K562 (cell line): ENCODE measurements around the gene IGSF8. TPM values are rescaled to one million over a fixed set of nuclear protein-coding genes. Genes with fewer than 3 reads are reported as not detected.

ENCODE experiments used
- ATAC-seq: fragments of 200-7000 bp; cut with Tn5 transposase; 3 replicates; pipeline ENCODE4 v1.9.1; 2020; ENCODE audit warnings: moderate library complexity
- BruUV-seq: library from RNA; stranded (reverse); fragments of 400-500 nt; replicated peaks from 2 replicates; lab custom pipeline; 2021; lab: Mats Ljungman, UMichigan
- CTCF ChIA-PET: fragments of 300-600 bp; formaldehyde crosslinking; extraction: SDS; loops from one replicate; lab custom pipeline; 2021; ENCODE audit warnings: low intra/inter-chr PET ratio; lab: Yijun Ruan, JAX
- POLR2A ChIA-PET: fragments of 300-600, 350-650 bp; sonication (Branson Sonifier 250); formaldehyde crosslinking; extraction: SDS; loops from one replicate; lab custom pipeline; 2021; ENCODE audit warnings: antibody characterized with exemption, inconsistent platforms; lab: Yijun Ruan, JAX
- DNase-seq, 4 experiments: peaks; one replicate each; pipeline versions ENCODE4 v3.0.0 to v3.0.0-alpha.2; 2011 to 2018; ENCODE audit warnings: low spot score in 3 of 4, mixed read lengths in 3 of 4; ENCODE audit errors: extremely low read depth in 1 of 4
- FAIRE-seq: peaks from 2 replicates; lab custom pipeline; 2011; peaks lifted over from hg19 to GRCh38; lab: Jason Lieb, UNC
- H2AFZ ChIP-seq: 2 replicates; pipeline ENCODE4 v1.6.0; 2011; ENCODE audit warnings: low read depth, low read length, control low read depth, inconsistent platforms
- H3K27ac ChIP-seq: fragments of 200-600 bp; 3 replicates; pipeline ENCODE4 v1.8.0; 2011; ENCODE audit warnings: low read depth, mild to moderate bottlenecking, control low read depth, inconsistent platforms, low read length, moderate library complexity, mixed read lengths; ENCODE audit errors: extremely low read depth
- H3K27me3 ChIP-seq, 2 experiments: fragments of 300-600 bp in 1 of 2; 2 replicates in 1 of 2; 3 replicates in 1 of 2; pipeline versions ENCODE4 v1.6.0 to v1.8.0; 2011; ENCODE audit warnings: inconsistent platforms in 2 of 2, low read length in 2 of 2, mild to moderate bottlenecking in 1 of 2, mixed read lengths in 1 of 2, moderate library complexity in 1 of 2; ENCODE audit not compliant: control insufficient read depth in 2 of 2, insufficient read depth in 2 of 2
- H3K36me3 ChIP-seq: fragments of 300-600 bp; 3 replicates; pipeline ENCODE4 v1.8.0; 2011; ENCODE audit warnings: mild to moderate bottlenecking, low read length, inconsistent platforms; ENCODE audit not compliant: control insufficient read depth, insufficient read depth
- H3K4me1 ChIP-seq, 2 experiments: fragments of 200-600 bp in 1 of 2; replicated peaks in 1 of 2; 2 replicates in 1 of 2; 3 replicates in 1 of 2; pipeline versions ENCODE4 v1.5.1 to v1.8.0; 2011; ENCODE audit warnings: inconsistent platforms in 2 of 2, low read length in 2 of 2, mild to moderate bottlenecking in 1 of 2, mixed read lengths in 1 of 2, moderate library complexity in 1 of 2; ENCODE audit not compliant: control insufficient read depth in 2 of 2, insufficient read depth in 2 of 2
- H3K4me2 ChIP-seq: 2 replicates; pipeline ENCODE4 v1.6.1; 2011; ENCODE audit warnings: low read length, control low read depth, inconsistent platforms, mixed read lengths; ENCODE audit not compliant: insufficient read depth
- H3K4me3 ChIP-seq: fragments of 200-600 bp; sonication (generic), shearing (Covaris generic); 2 replicates; pipeline ENCODE4 v1.5.1; 2016; ENCODE audit warnings: control low read depth, inconsistent platforms
- H3K79me2 ChIP-seq: fragments of 200-600 bp; 3 replicates; pipeline ENCODE4 v1.8.0; 2011; ENCODE audit warnings: low read length, inconsistent platforms; ENCODE audit not compliant: control insufficient read depth, insufficient read depth
- H3K9ac ChIP-seq, 2 experiments: 2 replicates each; pipeline versions ENCODE4 v1.6.0 to v1.6.1; 2011; ENCODE audit warnings: low read depth in 2 of 2, low read length in 2 of 2, control low read depth in 1 of 2, inconsistent platforms in 1 of 2, mild to moderate bottlenecking in 1 of 2, mixed read lengths in 1 of 2; ENCODE audit not compliant: insufficient read depth in 1 of 2
- H3K9me1 ChIP-seq: one replicate; pipeline ENCODE4 v1.6.0; 2011; ENCODE audit warnings: inconsistent platforms, mild to moderate bottlenecking, low read length, moderate library complexity; ENCODE audit not compliant: control insufficient read depth, insufficient read depth
- H3K9me3 ChIP-seq: replicated peaks from 2 replicates; pipeline ENCODE4 v1.5.1; 2011; ENCODE audit warnings: low read depth, low read length, inconsistent platforms; ENCODE audit not compliant: control insufficient read depth, insufficient read depth
- H4K20me1 ChIP-seq: replicated peaks from 2 replicates; pipeline ENCODE4 v1.6.1; 2011; ENCODE audit warnings: low read length, inconsistent platforms, mixed read lengths; ENCODE audit not compliant: control insufficient read depth, insufficient read depth
- ERF ChIP-seq: fragments of 450-650 bp; formaldehyde crosslinking; IDR thresholded peaks from 2 replicates; pipeline ENCODE4 v1.4.0; 2020; ENCODE audit warnings: mild to moderate bottlenecking, mixed read lengths
- SETDB1 ChIP-seq: IDR thresholded peaks from one replicate; pipeline ENCODE4 v1.6.1; 2012; ENCODE audit warnings: low read length, control low read depth, inconsistent platforms
- SMAD3 ChIP-seq: fragments of 450-650 bp; formaldehyde crosslinking; conservative IDR thresholded peaks from 2 replicates; pipeline ENCODE4 v1.4.0; 2020; ENCODE audit warnings: mild to moderate bottlenecking
- ZHX1 ChIP-seq: fragments of 150-350 bp; conservative IDR thresholded peaks from 2 replicates; pipeline ENCODE4 v1.6.1; 2014; ENCODE audit warnings: low read length
- WGBS: fragments of 100-300 bp; shearing (Covaris generic); methylation state at CpG from one replicate; pipeline ENCODE4 v1.1.6; 2016; ENCODE audit warnings: low coverage, mixed read lengths; ENCODE audit not compliant: insufficient coverage; ENCODE audit errors: missing lambda C conversion rate; 5-methylcytosine and 5-hydroxymethylcytosine counted together
- in situ Hi-C: fragments of 300-500 bp; cut with MboI; formaldehyde crosslinking; loops from 4 replicates; pipeline ENCODE4 v1.15.0; 2018; ENCODE audit warnings: inconsistent platforms, mixed read lengths
- intact Hi-C: fragments of 100-400 bp; cut with micrococcal nuclease; formaldehyde crosslinking; loops from 2 replicates; pipeline ENCODE4 v1.14.2; 2022
- polyA plus RNA-seq, 8 experiments: library from polyadenylated mRNA; depleted of rRNA in 4 of 8; stranded (reverse) in 5 of 8; unstranded in 3 of 8; fragments of >200 nt; fragmentation: Nextera tagmentation in 2 of 8; fragmentation: Illumina TruSeq in 1 of 8; extraction: Ambion mirVana in 2 of 8; extraction: Trizol in 1 of 8; gene quantifications; 2 replicates each; pipeline versions ENCODE4 v1.2.1 to v1.2.3, GENCODE V29; 2011 to 2014; ENCODE audit warnings: inconsistent platforms in 1 of 8, missing spikeins in 1 of 8
- total RNA-seq, 7 experiments: library from RNA; depleted of rRNA in 6 of 7; stranded (reverse); fragments of >200 nt in 6 of 7; fragmentation: Illumina TruSeq in 2 of 7; extraction: Trizol in 2 of 7; gene quantifications; 2 replicates each; pipeline versions ENCODE4 v1.2.1 to v1.2.3, GENCODE V29; 2011 to 2021; ENCODE audit warnings: low replicate concordance in 1 of 7

The IGSF8 gene
- total and polyA plus RNA-seq, 9 of the 15 experiments (the other 6 are each of a cell fraction or from before 2014, with no cell fraction given), result 0.32 to 11.7 (median 3.2) TPM

- H3K79me2 ChIP-seq, result no peaks in the 10 kb centered on the region
- CTCF ChIA-PET, result no interaction called here
- no peaks in the 10 kb centered on the region for H3K36me3 ChIP-seq
- H4K20me1 ChIP-seq, result no peaks in the 10 kb centered on the region; the same call in 1 of the 2 replicates
- H3K27me3 ChIP-seq, result peaks cover 37 to 82% of the 10 kb centered on the region in 2 experiments; a peak in 4 of 5 replicates
- DNase-seq (no peak), FAIRE-seq (no peak), ATAC-seq (no peak)
- H3K4me2 ChIP-seq, result no peak overlapping the region
- H3K4me1 ChIP-seq, result no peaks in the 10 kb centered on the region; a peak in 1 of 5 replicates
- 2% methylated on average over 7 of the region's 8 CpGs for WGBS
- no peak overlapping the region for H3K9ac ChIP-seq
- no peaks in the 10 kb centered on the region for H3K9me3 ChIP-seq
- in situ Hi-C loops (no loop called here), intact Hi-C loops (no loop called here)
- H3K4me3 ChIP-seq, result no peak overlapping the region
- TF ChIP-seq ZHX1, result no peak
- TF ChIP-seq SMAD3 (CRISPR knock-in tag), result no peak
- TF ChIP-seq ERF (CRISPR knock-in tag), result no peak
- TF ChIP-seq SETDB1, result no peak
- no peak overlapping the region for H2AFZ ChIP-seq
- no TSS peak for BruUV-seq
- POLR2A ChIA-PET, result interaction anchor here (1.0 kb wide), 1 partner anchor 21 kb away, joined by 3 read pairs; no protein-coding TSS in a partner anchor
- H3K9me1 ChIP-seq, result no peaks in the 10 kb centered on the region
- H3K27ac ChIP-seq, result no peak overlapping the region
These were observed 33.6 kb upstream of the IGSF8 start for GRCh38 chr1:160131803-160132565.
